CD14-positive monocyte (primary cell): ENCODE results near the gene KRT6C. TPM values are rescaled to one million over a fixed set of nuclear protein-coding genes. Genes with fewer than 3 reads are reported as not detected.

Experiments
- DNase-seq, 3 donors: peaks; one replicate each; pipeline ENCODE4 v3.0.0-alpha.2; 2011 to 2022
- H2AFZ ChIP-seq: 2 replicates; pipeline ENCODE4 v1.6.0; 2012; ENCODE audit warnings: mild to moderate bottlenecking, low read depth, low read length, inconsistent platforms; ENCODE audit not compliant: insufficient read depth, poor library complexity, severe bottlenecking
- H3K27ac ChIP-seq, 2 donors: 1 replicate in 1 of 2; 2 replicates in 1 of 2; pipeline ENCODE4 v1.5.1; 2012 to 2013; ENCODE audit warnings: low read length in 2 of 2, control low read depth in 1 of 2, inconsistent platforms in 1 of 2, low read depth in 1 of 2, mild to moderate bottlenecking in 1 of 2
- H3K27me3 ChIP-seq, 2 donors: one replicate each; pipeline versions ENCODE4 v1.6.0 to v1.6.1; 2011 to 2013; ENCODE audit warnings: low read length in 2 of 2; ENCODE audit not compliant: control insufficient read depth in 2 of 2, insufficient read depth in 2 of 2
- H3K36me3 ChIP-seq, 2 donors: replicated peaks in 1 of 2; 1 replicate in 1 of 2; 2 replicates in 1 of 2; pipeline versions ENCODE4 v1.5.1 to v1.6.1; 2012 to 2013; ENCODE audit warnings: low read length in 2 of 2, control low read depth in 1 of 2, inconsistent platforms in 1 of 2, mild to moderate bottlenecking in 1 of 2; ENCODE audit not compliant: insufficient read depth in 2 of 2, control insufficient read depth in 1 of 2
- H3K4me1 ChIP-seq, 2 donors: 1 replicate in 1 of 2; 2 replicates in 1 of 2; pipeline versions ENCODE4 v1.5.1 to v1.6.1; 2012 to 2013; ENCODE audit warnings: low read length in 2 of 2, control low read depth in 1 of 2, inconsistent platforms in 1 of 2, mild to moderate bottlenecking in 1 of 2, moderate library complexity in 1 of 2; ENCODE audit not compliant: insufficient read depth in 2 of 2, control insufficient read depth in 1 of 2
- H3K4me2 ChIP-seq: replicated peaks from 2 replicates; pipeline ENCODE3; 2012; ENCODE audit warnings: low read length, moderate library complexity, mild to moderate bottlenecking; ENCODE audit not compliant: poor library complexity, severe bottlenecking; ENCODE audit errors: extremely low read depth
- H3K4me3 ChIP-seq, 3 experiments: fragments of 200-600 bp in 1 of 3; sonication (generic) in 1 of 3; replicated peaks in 1 of 3; 1 replicate in 2 of 3; 2 replicates in 1 of 3; pipeline ENCODE4 v1.5.1; 2011 to 2013; ENCODE audit warnings: low read length in 3 of 3, mild to moderate bottlenecking in 3 of 3, control low read depth in 2 of 3, low read depth in 2 of 3, inconsistent platforms in 1 of 3, moderate library complexity in 1 of 3
- H3K79me2 ChIP-seq: 2 replicates; pipeline ENCODE4 v1.6.0; 2012; ENCODE audit warnings: mild to moderate bottlenecking, control low read depth, inconsistent platforms, low read length, moderate library complexity; ENCODE audit not compliant: insufficient read depth
- H3K9ac ChIP-seq: 2 replicates; pipeline ENCODE4 v1.6.0; 2017; ENCODE audit warnings: low read length, mild to moderate bottlenecking; ENCODE audit not compliant: insufficient read depth, poor library complexity, severe bottlenecking
- H3K9me3 ChIP-seq, 2 donors: replicated peaks in 1 of 2; 1 replicate in 1 of 2; 2 replicates in 1 of 2; pipeline versions ENCODE4 v1.5.1 to v1.6.1; 2012 to 2013; ENCODE audit warnings: low read length in 2 of 2, control low read depth in 1 of 2; ENCODE audit not compliant: control insufficient read depth in 1 of 2, insufficient read depth in 1 of 2
- H4K20me1 ChIP-seq: 2 replicates; pipeline ENCODE4 v1.6.0; 2012; ENCODE audit warnings: mild to moderate bottlenecking, low read length, control low read depth, moderate library complexity; ENCODE audit not compliant: insufficient read depth
- H3K27ac Mint-ChIP-seq, 7 donors: one replicate each; pipeline ENCODE4 v1.8.0; 2020; ENCODE audit warnings: mild to moderate bottlenecking in 7 of 7, mixed read lengths in 7 of 7, moderate library complexity in 6 of 7, inconsistent platforms in 2 of 7
- H3K27me3 Mint-ChIP-seq, 3 donors: one replicate each; pipeline ENCODE4 v1.8.0; 2021 to 2022; ENCODE audit warnings: low read depth in 3 of 3, mild to moderate bottlenecking in 3 of 3, mixed read lengths in 3 of 3, moderate library complexity in 3 of 3, inconsistent platforms in 1 of 3
- H3K36me3 Mint-ChIP-seq, 2 donors: one replicate each; pipeline ENCODE4 v1.8.0; 2020; ENCODE audit warnings: mixed read lengths in 2 of 2, inconsistent platforms in 1 of 2, mild to moderate bottlenecking in 1 of 2
- H3K4me1 Mint-ChIP-seq: one replicate; pipeline ENCODE4 v1.8.0; 2020; ENCODE audit warnings: mild to moderate bottlenecking, mixed read lengths
- H3K4me3 Mint-ChIP-seq, 2 donors: one replicate each; pipeline ENCODE4 v1.8.0; 2020; ENCODE audit warnings: mild to moderate bottlenecking in 2 of 2, mixed read lengths in 2 of 2, moderate library complexity in 1 of 2
- H3K9me3 Mint-ChIP-seq, 7 donors: one replicate each; pipeline ENCODE4 v1.8.0; 2020 to 2022; ENCODE audit warnings: mixed read lengths in 7 of 7, mild to moderate bottlenecking in 6 of 7, moderate library complexity in 6 of 7, inconsistent platforms in 2 of 7
- CTCF ChIP-seq: fragments of 200-600 bp; IDR thresholded peaks from one replicate; pipeline ENCODE4 v1.8.0; 2022; ENCODE audit warnings: antibody characterized with exemption, mild to moderate bottlenecking
- WGBS: methylation state at CpG from one replicate; pipeline ENCODE4 v1.1.5; 2013; ENCODE audit warnings: missing lambda C conversion rate; ENCODE audit not compliant: insufficient coverage; 5-methylcytosine and 5-hydroxymethylcytosine counted together
- intact Hi-C, 2 donors: fragments of 100-400 bp; cut with micrococcal nuclease; formaldehyde crosslinking; loops; one replicate each; pipeline versions ENCODE4 v1.15.0 to v1.15.1; 2023
- polyA plus RNA-seq, 3 donors: library from polyadenylated mRNA; depleted of rRNA in 1 of 3; unstranded in 2 of 3; stranded (reverse) in 1 of 3; fragments of 300-500 nt in 2 of 3; fragments of >200 nt in 1 of 3; fragmentation: Illumina TruSeq in 2 of 3; gene quantifications; 1 replicate in 2 of 3; 2 replicates in 1 of 3; pipeline ENCODE4 v1.2.3, GENCODE V29; 2012 to 2021

KRT6C gene
- polyA plus RNA-seq, 3 donors, result not detected

GRCh38 chr12:52519826-52520662, 46.4 kb upstream of the KRT6C start, which contains the start of gene KRT5:
TSS of gene KRT5 (minus strand) at chr12:52520394. CDS start at chr12:52520296, 98 bp downstream.
- no peaks in the 10 kb centered on the region for H3K9me3 Mint-ChIP-seq
- Histone ChIP-seq H4K20me1 (no peaks in the 10 kb centered on the region), H3K27me3 (no peaks in the 10 kb centered on the region), H3K4me1 (no peaks in the 10 kb centered on the region), H3K9me3 (no peaks in the 10 kb centered on the region), H3K27ac (no peak within 1 kb of the TSS), H3K9ac (no peak within 1 kb of the TSS), H2AFZ (no peak within 1 kb of the TSS), H3K4me3 (no peak within 1 kb of the TSS), H3K4me2 (no peak within 1 kb of the TSS), H3K79me2 (no peaks in the 10 kb centered on the region), H3K36me3 (no peaks in the 10 kb centered on the region)
- H3K4me1 Mint-ChIP-seq, result no peaks in the 10 kb centered on the region
- no peaks in the 10 kb centered on the region for H3K36me3 Mint-ChIP-seq
- no peak for TF ChIP-seq CTCF
- H3K4me3 Mint-ChIP-seq, result no peak within 1 kb of the TSS
- intact Hi-C loops, result no loop called here
- 94% methylated on average over 24 of the region's 29 CpGs for WGBS
- DNase-seq, result no peak
- peaks cover 4 to 14% (median 8%) of the 10 kb centered on the region in 3 donors for H3K27me3 Mint-ChIP-seq
- H3K27ac Mint-ChIP-seq, result no peak within 1 kb of the TSS

GRCh38 chr12:52519387-52519703, 45.7 kb upstream of the KRT6C start:
- H3K9me3 ChIP-seq, result no peaks in the 10 kb centered on the region
- 75% methylated on average over 2 of the region's 3 CpGs for WGBS
- H3K79me2 ChIP-seq, result no peaks in the 10 kb centered on the region
- no peaks in the 10 kb centered on the region for H3K9me3 Mint-ChIP-seq
- TF ChIP-seq CTCF, result no peak
- no peak overlapping the region for H3K4me3 ChIP-seq
- no peak overlapping the region for H3K27ac ChIP-seq
- H2AFZ ChIP-seq, result no peak overlapping the region
- H3K27me3 ChIP-seq, result no peaks in the 10 kb centered on the region
- no peak overlapping the region for H3K4me3 Mint-ChIP-seq
- no peaks in the 10 kb centered on the region for H3K36me3 ChIP-seq
- intact Hi-C loops, result no loop called here
- no peak overlapping the region for H3K9ac ChIP-seq
- no peak for DNase-seq
- H3K36me3 Mint-ChIP-seq, result no peaks in the 10 kb centered on the region
- no peaks in the 10 kb centered on the region for H3K4me1 ChIP-seq
- no peak overlapping the region for H3K27ac Mint-ChIP-seq
- no peaks in the 10 kb centered on the region for H4K20me1 ChIP-seq
- no peak overlapping the region for H3K4me2 ChIP-seq
- no peaks in the 10 kb centered on the region for H3K4me1 Mint-ChIP-seq
- peaks cover 4 to 15% (median 8%) of the 10 kb centered on the region in 3 donors for H3K27me3 Mint-ChIP-seq
